NCI-H2196 (cell line): ENCODE results near the gene ULBP1.
"Not testable (repeated sequence)": the region's sequence is repeated elsewhere in the genome, so short reads cannot be mapped to it uniquely, and the experiment has no call there.

Experiments used
- DNase-seq: peaks from one replicate; lab custom pipeline; 2025; ENCODE audit not compliant: unreplicated experiment; lab: John Stamatoyannopoulos, UW

Gene ULBP1

DNA sequence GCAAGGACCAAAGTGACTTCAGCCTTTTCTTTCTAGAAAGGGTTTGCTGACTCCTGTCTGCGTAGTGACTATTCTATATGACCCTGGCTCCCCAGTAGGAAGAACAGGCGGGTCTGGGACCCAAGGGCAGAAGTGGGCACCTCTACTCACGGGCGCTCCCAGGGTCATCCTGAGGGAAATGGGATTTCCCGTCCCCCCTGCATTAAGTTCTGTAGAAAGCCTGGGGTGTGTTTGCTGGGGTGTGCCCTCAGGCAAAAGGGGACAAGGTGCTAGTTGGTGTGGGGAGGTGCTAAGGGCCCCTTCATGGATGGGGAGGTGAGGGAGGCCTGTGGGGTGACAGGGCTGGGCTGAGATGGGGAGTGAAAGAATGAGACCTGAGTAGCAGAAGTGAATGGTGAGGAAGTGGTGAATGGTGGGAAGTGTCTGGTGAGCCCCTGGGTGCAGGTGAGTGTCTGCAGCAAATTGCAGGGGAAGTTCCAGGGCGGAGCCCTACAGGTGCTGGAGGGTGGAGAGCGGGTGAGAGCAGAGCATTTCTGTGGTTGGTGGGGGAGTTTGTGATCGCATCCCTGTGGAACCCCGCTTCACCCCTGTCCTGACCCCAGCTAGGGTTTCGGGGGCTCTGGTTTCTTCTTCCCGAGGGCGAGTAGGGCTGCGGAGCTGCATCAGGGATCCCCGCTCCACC is 40.5 kb downstream of the ULBP1 start:
- DNase-seq = no peak

DNA sequence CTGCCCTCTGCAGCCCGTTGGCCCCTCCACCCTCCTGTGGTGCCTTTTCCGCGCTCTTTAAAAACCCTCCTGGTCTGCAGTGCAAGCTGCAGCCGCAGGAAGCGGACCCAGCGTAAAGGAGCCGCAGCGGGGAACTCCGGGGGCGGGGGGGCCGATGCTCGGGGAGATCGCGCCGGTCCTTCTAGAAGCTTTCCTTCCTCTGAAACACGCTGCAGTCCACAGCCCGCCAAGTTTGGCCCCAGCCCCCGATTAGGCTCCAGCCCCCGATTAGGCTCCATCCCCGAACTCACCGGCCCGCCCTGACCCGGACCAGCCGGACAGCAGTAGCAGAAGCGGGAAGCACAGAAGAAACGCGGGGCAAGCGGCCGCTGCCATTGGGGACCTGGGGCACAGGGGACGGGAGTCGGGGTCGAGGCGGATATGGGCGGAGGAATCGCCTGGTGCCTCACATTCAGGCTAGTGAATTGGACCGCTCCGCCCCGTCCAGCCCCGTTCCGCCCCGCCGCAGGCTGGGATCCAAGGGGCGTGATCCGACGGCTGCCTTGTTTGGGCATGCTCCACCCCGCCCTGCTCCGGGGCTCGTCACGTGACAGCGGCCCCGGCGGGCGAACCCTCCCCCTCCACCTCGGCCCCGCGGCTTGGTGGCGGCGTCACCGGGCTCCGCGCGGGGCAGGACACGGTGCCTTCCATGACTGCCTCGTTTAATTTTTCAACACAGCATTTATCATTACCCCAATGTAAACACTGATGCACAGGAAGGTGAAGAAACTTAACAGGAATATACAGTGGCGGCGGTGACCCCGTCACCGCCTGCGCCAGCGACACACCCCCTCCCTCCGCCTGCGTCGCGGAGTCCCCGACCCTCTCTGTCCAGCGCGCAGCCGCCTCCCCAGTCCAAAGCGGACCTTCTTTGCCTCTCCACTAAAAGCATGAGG is 41.3 kb downstream of the ULBP1 start:
- peak; percentile 94 for DNase-seq

DNA sequence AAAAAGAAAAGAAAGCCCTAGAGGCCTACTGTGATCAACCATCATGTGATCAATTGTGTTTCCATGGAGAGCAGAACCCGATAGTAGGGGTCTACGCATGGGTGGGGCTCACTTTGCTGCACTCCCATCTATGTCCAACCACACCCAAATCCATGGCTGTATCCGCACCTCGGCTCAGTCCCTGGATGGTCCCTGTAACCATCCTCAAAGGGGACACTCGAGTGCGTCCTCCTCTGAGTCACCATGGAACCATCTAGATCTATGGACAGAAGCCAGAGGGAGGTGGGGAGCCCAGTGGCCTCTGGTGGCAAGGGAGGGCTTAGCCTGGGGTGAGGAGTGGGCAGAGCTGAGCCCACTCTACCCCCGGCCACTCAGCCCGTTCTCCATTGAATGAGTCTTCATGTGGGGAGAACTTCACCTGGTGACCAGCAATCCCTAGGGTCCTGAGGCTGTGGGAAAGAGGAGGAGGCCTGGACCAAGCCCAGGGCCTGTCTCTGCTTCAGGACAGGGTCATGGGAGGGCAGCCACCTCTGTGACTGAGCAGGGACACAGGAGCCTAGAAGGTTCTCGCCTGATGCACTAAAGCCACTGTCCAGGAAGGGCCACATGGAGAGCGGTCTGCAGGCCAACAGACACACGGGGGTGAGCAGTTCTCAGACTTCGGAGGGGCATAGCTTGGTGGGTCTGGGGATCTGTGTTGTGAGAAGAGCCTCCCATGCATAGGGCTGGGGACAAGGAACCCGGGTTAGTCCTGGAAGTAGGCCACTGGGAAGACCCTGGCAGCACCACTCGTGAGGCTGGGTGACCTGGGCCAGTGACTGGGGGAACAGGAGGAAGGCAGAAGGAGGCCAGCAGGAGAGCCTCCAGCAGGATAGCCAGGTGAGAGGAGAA is 42.3 kb downstream of the ULBP1 start:
- DNase-seq = no peak

DNA sequence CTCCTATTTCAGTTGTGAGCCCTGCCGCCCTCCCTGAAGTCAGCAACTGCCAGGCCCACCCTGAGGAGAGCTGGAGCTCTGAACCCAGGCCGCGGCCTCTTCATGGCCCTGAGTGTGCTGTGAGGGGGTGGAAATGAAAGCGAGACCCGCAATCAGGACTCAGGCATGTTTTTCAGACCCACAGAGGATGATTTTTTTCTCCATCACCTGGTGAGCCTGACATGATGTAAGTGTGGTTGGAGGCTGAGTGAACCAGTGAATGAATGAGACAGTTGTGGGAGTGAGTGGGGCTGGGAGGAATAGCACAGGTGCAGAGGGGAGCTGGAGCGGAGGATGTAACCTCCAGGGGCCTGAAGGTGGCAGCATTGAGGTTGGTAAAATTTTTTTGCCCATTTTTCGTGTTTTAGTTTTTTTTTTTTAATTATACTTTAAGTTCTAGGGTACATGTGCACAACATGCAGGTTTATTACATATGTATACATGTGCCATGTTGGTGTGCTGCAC is 43.3 kb downstream of the ULBP1 start:
- peak; percentile 24 for DNase-seq

DNA sequence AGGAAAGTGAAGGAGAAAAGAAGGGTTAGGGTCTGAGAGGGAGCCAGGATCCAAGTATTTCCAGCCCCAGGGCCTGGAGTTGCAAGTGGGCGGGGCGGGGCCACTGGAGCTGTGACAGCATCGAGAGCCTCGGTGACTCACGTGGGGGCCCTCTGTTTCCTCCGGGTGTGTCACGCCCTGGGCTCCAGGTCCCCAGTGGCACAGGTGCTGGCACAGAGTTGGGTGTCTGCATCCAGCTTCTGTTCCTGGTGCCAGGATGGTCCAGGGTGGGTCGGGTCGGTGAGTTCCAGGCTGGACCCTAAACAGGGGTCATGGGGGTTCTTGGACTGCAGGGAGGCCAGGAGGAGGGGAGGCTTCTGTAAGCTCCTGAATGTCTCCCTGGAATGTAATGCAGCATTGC is 44.8 kb downstream of the ULBP1 start:
- no peak for DNase-seq

DNA sequence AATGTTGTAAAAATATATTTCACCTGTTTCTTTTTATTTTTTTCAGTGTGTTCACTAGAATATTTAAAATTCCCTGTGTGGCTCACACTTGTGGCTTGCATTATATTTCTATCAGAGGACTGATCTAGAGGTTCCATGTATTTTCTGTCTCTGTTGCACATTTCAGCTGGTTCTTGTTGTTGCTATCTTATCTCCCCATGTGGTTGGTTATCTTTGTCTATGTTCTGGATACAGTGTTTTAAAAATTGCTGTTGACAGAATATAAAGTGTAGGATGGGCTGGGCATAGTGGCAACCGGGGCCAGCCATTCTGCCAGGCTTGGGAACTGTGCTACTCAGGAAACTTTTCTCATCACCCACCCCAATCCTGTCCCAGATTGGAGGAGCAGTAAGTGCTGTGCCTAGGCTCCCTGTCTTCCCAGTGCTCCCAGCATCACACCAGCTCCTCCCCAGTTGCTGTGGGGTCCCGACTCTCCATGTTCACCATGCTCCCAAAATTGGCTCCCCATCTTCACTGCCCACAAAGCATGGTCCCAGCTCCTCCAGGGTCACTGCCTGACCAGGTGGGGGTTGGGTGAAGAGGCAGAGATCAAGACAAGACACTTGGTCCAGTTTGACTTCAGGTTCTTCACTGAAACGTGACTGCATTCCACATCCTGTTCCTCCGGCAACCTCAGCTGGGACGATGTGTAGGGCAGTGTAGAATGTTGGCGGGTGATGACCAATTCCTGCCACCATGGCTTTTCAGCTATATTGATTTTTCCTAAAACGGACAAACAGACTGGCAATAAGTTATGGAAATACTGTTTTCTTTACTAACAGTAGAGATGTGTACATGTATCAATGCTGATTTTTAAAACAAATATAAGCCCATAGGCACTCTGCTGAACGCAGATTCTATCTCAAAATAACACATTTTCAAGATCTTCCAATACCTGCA is 49.4 kb downstream of the ULBP1 start:
- not testable (repeated sequence) for DNase-seq

DNA sequence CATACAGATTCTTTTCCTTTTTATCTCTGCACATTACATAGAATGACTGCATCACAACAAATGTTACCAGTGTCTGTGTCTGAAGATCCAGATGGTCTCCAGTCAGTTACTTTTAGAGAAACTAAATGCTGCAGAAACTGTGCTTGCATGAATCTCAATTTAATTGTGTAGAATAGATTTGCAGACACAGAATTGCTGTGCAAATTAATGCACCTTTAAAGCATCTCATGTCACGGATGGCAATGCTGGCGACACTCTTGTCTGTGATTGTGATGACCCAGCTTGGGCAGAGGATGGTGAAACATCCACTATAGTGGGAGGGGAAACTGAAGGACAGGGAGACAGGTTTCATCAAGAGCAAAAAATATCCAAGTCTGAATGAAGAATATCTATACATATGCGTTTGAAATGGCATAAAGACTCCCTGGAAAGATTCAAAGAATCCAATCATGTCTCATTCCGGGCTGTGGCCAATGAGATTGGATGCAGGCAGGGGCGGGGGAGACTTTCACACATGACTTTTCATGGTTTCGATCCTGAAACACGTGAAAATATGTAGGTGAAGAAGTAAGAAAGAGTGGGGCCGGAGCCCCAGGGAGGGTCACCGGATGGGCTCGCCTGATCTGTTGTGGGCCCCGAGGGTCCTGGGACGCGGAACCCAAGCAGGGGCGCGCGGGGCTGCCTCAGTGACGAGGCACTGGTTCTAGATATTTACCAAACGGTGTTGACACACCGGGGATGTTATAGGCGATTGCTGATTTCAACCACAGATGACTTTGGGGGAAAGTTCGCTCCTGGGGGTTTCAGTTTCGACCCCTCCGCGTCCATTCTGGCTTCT is 50.3 kb downstream of the ULBP1 start:
- not testable (repeated sequence) for DNase-seq

DNA sequence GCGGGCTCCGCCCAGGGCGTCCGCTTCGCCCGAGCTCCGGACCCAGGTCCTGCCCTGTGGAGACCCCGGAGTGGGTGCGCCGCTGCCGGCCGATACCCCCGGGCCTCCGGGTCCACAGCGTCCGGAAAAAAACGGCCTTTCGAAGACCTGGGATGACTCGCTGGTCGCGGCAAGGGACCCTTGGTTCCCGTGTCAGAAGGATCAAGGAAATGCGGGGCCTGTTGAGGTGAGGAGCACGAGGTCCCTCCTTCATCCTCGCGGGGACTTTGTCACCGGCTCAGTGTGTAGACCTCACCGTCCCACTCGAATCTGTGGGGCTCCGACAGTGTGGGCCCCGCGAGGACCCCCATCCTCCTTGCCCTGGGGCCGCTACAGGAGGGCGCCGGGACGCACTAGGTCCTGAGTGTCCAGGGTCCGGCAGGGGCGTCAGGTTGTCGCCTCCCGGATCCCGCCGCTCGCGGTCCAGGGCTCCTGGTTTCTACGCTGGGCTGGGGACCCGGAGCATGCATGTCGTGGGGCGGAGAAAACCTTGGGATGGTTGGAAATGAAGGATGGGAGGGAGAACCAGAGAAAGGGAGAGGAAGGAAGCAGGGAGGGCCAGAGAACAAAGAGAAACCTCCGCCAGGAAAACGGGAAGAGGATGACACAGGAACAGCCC is 51.0 kb downstream of the ULBP1 start:
- DNase-seq = not testable (repeated sequence)

DNA sequence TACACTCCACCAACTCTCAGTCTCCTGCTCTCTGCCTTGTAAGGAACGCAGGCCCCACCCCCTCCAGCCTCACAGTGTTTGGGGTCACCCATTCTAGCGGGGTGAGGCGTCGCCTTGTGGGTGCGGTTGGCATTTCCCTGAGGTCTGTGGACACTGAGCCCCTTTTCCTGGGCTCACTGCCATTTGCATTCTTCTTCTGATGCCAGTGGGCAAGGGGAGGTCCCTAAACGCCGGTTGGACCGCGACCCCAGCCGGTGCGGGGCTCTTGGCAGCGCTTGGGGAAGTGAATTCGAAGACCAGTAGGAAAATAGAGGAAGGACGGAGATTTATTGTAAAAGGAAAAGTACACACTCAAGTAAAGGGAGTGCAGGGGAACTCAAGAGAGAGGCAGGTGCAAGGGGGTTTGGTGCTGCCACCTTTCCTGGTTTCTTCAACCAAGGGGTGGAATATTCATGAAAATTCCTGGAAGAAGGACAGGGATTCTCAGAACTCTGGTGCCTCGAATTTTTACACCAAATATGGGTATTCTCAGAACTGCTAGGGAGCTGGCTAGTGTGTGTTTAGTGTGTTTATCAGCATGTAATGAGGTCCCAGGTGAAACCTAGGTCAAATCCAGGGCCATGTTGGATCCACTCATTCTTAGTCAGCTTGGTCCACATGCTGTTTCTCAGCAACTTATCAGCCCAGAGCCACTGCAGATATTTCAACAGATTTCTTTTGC is 51.7 kb downstream of the ULBP1 start:
- not testable (repeated sequence) for DNase-seq

DNA sequence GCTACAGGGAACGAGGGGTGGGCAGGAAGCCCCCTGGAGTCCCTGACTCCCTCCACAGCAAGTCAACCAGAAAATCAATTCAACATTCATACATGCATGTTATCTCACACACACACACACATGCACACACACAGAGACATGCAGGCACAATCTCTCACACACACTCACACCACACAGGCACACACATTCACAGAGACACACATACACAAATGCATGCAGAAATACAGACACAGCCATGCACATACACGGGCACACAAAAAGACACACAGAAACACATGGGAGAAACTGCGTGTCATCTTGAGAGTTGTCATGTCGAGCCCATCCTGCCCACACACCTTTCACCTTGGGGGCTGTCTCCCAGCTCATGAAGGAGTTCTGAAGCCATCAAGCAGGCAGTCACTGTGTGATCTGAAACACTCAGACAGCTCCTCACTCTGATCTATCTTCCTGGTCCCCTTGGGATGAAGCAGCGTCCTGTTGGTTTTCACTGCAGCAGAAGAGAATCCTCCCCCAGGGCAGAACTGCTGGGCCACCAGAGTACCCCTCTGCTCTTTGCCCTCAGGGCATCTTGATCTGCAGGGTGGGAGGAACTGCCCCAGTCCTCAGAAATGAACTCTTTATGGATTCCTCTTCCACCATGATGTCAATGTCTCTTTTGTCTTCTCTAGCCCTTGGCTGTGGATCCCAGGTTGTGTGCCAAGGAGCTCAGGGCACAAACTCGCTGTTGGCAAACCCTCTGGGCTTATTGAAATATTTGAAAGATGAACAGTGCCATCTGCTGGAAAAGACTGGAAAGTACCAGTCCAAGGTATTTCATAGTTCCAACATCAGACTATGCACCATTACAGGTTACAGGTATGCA is 52.8 kb downstream of the ULBP1 start:
- DNase-seq = peak; percentile 88

DNA sequence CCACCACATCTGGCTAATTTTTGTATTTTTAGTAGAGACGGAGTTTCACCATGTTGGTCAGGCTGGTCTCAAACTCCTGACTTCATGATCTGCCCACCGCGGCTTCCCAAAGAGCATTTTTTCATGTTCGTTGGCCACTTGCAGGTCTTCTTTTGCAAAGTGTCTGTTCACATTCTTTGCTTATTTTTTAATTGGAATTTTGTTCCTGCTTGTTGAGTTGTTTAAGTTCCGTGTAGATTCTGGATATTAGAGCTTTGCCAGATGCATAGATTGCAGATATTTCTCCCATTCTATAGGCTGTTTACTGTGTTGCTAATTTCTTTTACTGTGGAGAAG is 53.4 kb downstream of the ULBP1 start:
- DNase-seq = not testable (repeated sequence)

DNA sequence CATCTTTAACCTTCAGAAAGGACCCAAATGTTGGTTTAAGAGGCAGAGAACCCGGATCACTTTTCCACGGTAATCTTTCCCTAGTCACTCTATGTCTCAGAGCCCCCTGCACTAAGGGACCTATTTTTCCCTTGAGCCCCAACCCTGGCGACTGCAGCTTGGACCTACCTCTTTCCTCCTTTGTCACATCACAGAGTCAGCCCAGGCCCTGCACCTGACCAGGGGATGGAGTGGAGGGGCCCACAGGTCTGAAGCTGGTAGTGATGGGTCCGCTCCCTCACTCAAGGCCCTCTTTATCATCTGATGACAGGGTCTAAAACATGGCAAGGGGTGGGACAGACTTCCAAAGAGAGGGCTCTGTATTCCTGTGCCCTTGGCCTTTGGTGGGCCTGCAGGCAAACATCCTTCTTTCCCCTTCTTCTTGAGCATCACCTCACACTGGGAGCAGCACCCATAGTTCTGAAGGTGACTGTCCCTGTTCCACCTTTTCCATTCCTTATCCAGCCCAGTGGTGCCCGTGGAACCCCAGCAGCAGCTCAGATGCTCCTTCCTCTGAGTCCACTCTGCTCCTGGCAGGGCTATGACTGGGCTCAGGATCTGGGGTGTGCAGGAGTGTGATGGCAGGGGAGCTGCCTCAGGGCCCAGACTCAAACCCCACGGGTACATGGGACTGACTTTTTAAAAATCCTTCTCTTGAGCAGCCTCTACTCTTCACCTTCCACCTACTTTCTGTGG is 55.3 kb downstream of the ULBP1 start:
- DNase-seq = no peak

DNA sequence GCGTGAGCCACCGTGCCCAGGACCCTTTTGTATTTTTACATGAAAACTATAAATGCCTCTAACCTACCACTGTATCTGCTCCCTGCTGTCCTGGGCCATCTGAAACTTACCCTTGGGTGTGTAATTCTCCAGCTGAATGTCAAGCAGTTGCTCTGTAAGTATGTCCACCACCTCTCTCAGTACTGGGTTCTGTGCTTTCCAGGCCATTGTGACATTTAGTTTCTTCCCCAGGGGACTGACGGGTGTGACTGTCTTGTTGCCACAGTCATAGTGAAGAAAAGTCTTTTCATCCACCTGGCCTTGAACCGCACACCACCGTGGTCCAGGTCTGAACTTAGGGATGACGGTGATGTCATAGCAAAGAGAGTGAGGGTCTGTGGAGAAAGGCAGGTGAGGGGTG is 58.1 kb downstream of the ULBP1 start:
- not testable (repeated sequence) for DNase-seq
